ENCODE results near the gene CD3E. TPM values are rescaled to one million over a fixed set of nuclear protein-coding genes. Genes with fewer than 3 reads are reported as not detected.

The CD3E gene
- total and polyA plus RNA-seq, 2 of the 13 experiments (the other 11 are each of a cell fraction or from before 2014, with no cell fraction given) = not detected

- TF ChIP-seq, protein P1, sequence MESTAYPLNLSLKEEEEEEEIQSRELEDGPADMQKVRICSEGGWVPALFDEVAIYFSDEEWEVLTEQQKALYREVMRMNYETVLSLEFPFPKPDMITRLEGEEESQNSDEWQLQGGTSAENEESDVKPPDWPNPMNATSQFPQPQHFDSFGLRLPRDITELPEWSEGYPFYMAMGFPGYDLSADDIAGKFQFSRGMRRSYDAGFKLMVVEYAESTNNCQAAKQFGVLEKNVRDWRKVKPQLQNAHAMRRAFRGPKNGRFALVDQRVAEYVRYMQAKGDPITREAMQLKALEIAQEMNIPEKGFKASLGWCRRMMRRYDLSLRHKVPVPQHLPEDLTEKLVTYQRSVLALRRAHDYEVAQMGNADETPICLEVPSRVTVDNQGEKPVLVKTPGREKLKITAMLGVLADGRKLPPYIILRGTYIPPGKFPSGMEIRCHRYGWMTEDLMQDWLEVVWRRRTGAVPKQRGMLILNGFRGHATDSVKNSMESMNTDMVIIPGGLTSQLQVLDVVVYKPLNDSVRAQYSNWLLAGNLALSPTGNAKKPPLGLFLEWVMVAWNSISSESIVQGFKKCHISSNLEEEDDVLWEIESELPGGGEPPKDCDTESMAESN (CRISPR knock-in tag; conservative IDR thresholded peaks at IDR 0.05) = 0 out of 2 replicates have a peak, but pooled peaks have one; percentile 16
- TF ChIP-seq KLF11 (CRISPR knock-in tag; IDR thresholded peaks at IDR 0.05) (no peak), ZNF543 (CRISPR knock-in tag; IDR thresholded peaks at IDR 0.05) (no peak), ISX (CRISPR knock-in tag; conservative IDR thresholded peaks at IDR 0.05) (no peak), ZNF34 (CRISPR knock-in tag; IDR thresholded peaks at IDR 0.05; ENCODE audit: borderline replicate concordance) (no peak), HOXA3 (CRISPR knock-in tag; IDR thresholded peaks at IDR 0.05) (peak; percentile 18), AKAP8 (CRISPR knock-in tag; IDR thresholded peaks at IDR 0.05) (no peak), NR0B2 (CRISPR knock-in tag; IDR thresholded peaks at IDR 0.05) (no peak), ZC3H13 (CRISPR knock-in tag; IDR thresholded peaks at IDR 0.05) (no peak), TEAD2 (CRISPR knock-in tag; IDR thresholded peaks at IDR 0.05) (no peak), SALL1 (CRISPR knock-in tag; IDR thresholded peaks at IDR 0.05) (peak; percentile 59), ZMAT3 (CRISPR knock-in tag; conservative IDR thresholded peaks at IDR 0.05) (no peak), ZNF160 (CRISPR knock-in tag; IDR thresholded peaks at IDR 0.05) (no peak), ZUFSP (CRISPR knock-in tag; IDR thresholded peaks at IDR 0.05; ENCODE audit: borderline replicate concordance) (no peak), BRF2 (CRISPR knock-in tag; IDR thresholded peaks at IDR 0.05) (no peak), POGZ (CRISPR knock-in tag; IDR thresholded peaks at IDR 0.05) (no peak)
- TF ChIP-seq, protein P2, sequence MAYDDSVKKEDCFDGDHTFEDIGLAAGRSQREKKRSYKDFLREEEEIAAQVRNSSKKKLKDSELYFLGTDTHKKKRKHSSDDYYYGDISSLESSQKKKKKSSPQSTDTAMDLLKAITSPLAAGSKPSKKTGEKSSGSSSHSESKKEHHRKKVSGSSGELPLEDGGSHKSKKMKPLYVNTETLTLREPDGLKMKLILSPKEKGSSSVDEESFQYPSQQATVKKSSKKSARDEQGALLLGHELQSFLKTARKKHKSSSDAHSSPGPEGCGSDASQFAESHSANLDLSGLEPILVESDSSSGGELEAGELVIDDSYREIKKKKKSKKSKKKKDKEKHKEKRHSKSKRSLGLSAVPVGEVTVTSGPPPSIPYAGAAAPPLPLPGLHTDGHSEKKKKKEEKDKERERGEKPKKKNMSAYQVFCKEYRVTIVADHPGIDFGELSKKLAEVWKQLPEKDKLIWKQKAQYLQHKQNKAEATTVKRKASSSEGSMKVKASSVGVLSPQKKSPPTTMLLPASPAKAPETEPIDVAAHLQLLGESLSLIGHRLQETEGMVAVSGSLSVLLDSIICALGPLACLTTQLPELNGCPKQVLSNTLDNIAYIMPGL (CRISPR knock-in tag; IDR thresholded peaks at IDR 0.05; ENCODE audit: borderline replicate concordance in 1 of 2, low read depth in 1 of 2) = peak; percentile 31 to 62; a peak in 2 of 4 replicates
- TF ChIP-seq, protein P3, sequence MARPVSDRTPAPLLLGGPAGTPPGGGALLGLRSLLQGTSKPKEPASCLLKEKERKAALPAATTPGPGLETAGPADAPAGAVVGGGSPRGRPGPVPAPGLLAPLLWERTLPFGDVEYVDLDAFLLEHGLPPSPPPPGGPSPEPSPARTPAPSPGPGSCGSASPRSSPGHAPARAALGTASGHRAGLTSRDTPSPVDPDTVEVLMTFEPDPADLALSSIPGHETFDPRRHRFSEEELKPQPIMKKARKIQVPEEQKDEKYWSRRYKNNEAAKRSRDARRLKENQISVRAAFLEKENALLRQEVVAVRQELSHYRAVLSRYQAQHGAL (CRISPR knock-in tag; IDR thresholded peaks at IDR 0.05; ENCODE audit: not compliant biosample characterization) = peak; percentile 39
- TF ChIP-seq, protein P4, sequence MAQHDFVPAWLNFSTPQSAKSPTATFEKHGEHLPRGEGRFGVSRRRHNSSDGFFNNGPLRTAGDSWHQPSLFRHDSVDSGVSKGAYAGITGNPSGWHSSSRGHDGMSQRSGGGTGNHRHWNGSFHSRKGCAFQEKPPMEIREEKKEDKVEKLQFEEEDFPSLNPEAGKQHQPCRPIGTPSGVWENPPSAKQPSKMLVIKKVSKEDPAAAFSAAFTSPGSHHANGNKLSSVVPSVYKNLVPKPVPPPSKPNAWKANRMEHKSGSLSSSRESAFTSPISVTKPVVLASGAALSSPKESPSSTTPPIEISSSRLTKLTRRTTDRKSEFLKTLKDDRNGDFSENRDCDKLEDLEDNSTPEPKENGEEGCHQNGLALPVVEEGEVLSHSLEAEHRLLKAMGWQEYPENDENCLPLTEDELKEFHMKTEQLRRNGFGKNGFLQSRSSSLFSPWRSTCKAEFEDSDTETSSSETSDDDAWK (CRISPR knock-in tag; IDR thresholded peaks at IDR 0.05) = no peak
These were observed 40.6 kb upstream of the CD3E start, which contains the start of gene MPZL2 (continued) for GRCh38 chr11:118263695-118264568.
